Keratinocyte (primary cell): Measurements from ENCODE around the gene DGKZ. TPM values are rescaled to one million over a fixed set of nuclear protein-coding genes. Genes with fewer than 3 reads are reported as not detected.

Experiments
- DNase-seq: peaks from one replicate; pipeline ENCODE4 v3.0.0-alpha.2; 2011; ENCODE audit warnings: low read depth, missing footprints, low spot score
- FAIRE-seq: peaks from 2 replicates; lab custom pipeline; 2011; peaks lifted over from hg19 to GRCh38; lab: Jason Lieb, UNC
- H2AFZ ChIP-seq: 2 replicates; pipeline ENCODE4 v1.6.0; 2012; ENCODE audit warnings: low read length, control low read depth, inconsistent platforms; ENCODE audit not compliant: control insufficient read depth
- H3K27ac ChIP-seq: 2 replicates; pipeline ENCODE4 v1.5.1; 2011; ENCODE audit warnings: low read length; ENCODE audit not compliant: control insufficient read depth, insufficient read depth
- H3K27me3 ChIP-seq: 3 replicates; pipeline ENCODE4 v1.6.0; 2011; ENCODE audit warnings: low read length; ENCODE audit not compliant: control insufficient read depth, insufficient read depth; ENCODE audit errors: extremely low read depth
- H3K36me3 ChIP-seq, 2 experiments: 2 replicates in 1 of 2; 3 replicates in 1 of 2; pipeline ENCODE4 v1.5.1; 2011; ENCODE audit warnings: low read length in 2 of 2, mild to moderate bottlenecking in 1 of 2; ENCODE audit not compliant: control insufficient read depth in 2 of 2, insufficient read depth in 2 of 2; ENCODE audit errors: extremely low read depth in 1 of 2
- H3K4me1 ChIP-seq: 3 replicates; pipeline ENCODE4 v1.5.1; 2011; ENCODE audit warnings: low read length; ENCODE audit not compliant: control insufficient read depth, insufficient read depth; ENCODE audit errors: extremely low read depth
- H3K4me2 ChIP-seq: 3 replicates; pipeline ENCODE4 v1.6.0; 2011; ENCODE audit warnings: low read depth, low read length; ENCODE audit not compliant: control insufficient read depth, insufficient read depth; ENCODE audit errors: extremely low read depth
- H3K4me3 ChIP-seq, 3 experiments: fragments of 200-600 bp in 1 of 3; sonication (generic) in 1 of 3; 2 replicates in 2 of 3; 3 replicates in 1 of 3; pipeline ENCODE4 v1.5.1; 2011 to 2016; ENCODE audit warnings: low read length in 3 of 3, mild to moderate bottlenecking in 3 of 3, control low read depth in 2 of 3, inconsistent platforms in 1 of 3, low read depth in 1 of 3, mixed read lengths in 1 of 3, mixed run types in 1 of 3, moderate library complexity in 1 of 3; ENCODE audit not compliant: control insufficient read depth in 2 of 3, insufficient read depth in 2 of 3; ENCODE audit errors: extremely low read depth in 1 of 3
- H3K79me2 ChIP-seq: 2 replicates; pipeline ENCODE4 v1.6.0; 2012; ENCODE audit warnings: low read length; ENCODE audit not compliant: control insufficient read depth, insufficient read depth
- H3K9ac ChIP-seq: 3 replicates; pipeline ENCODE4 v1.6.0; 2011; ENCODE audit warnings: low read length; ENCODE audit not compliant: control insufficient read depth, insufficient read depth; ENCODE audit errors: extremely low read depth
- H3K9me1 ChIP-seq: 3 replicates; pipeline ENCODE4 v1.6.0; 2011; ENCODE audit warnings: low read length; ENCODE audit not compliant: control insufficient read depth, insufficient read depth; ENCODE audit errors: extremely low read depth
- H3K9me3 ChIP-seq: 2 replicates; pipeline ENCODE4 v1.5.1; 2012; ENCODE audit warnings: low read depth, low read length; ENCODE audit not compliant: control insufficient read depth
- H4K20me1 ChIP-seq: 3 replicates; pipeline ENCODE4 v1.6.0; 2011; ENCODE audit warnings: low read length; ENCODE audit not compliant: control insufficient read depth, insufficient read depth; ENCODE audit errors: extremely low read depth
- EZH2 ChIP-seq: IDR thresholded peaks from one replicate; pipeline ENCODE4 v1.6.1; 2012; ENCODE audit warnings: inconsistent platforms, mild to moderate bottlenecking, low read length, moderate library complexity
- dilution Hi-C: fragments of 300-500 bp; cut with MboI; formaldehyde crosslinking; loops from one replicate; pipeline ENCODE4 v1.7.0; 2020; ENCODE audit warnings: low sequenced_read_pairs; ENCODE audit not compliant: extremely low pct_ligation_motif_present
- polyA plus RNA-seq, 5 experiments: library from polyadenylated mRNA; depleted of rRNA in 3 of 5; stranded (reverse) in 3 of 5; stranded (forward) in 1 of 5; unstranded in 1 of 5; fragments of >200 nt; gene quantifications; 1 replicate in 1 of 5; 2 replicates in 3 of 5; 3 replicates in 1 of 5; pipeline versions ENCODE4 v1.2.1 to v1.2.3, GENCODE V29; 2011 to 2012; ENCODE audit warnings: missing spikeins in 2 of 5, low read depth in 1 of 5, low replicate concordance in 1 of 5
- TF ChIP-seq, protein P1 (sequence below), 3 experiments: IDR thresholded peaks in 1 of 3; conservative IDR thresholded peaks in 1 of 3; optimal IDR thresholded peaks in 1 of 3; 2 replicates in 2 of 3; 3 replicates in 1 of 3; pipeline versions ENCODE3 to v1.5.1; 2011; ENCODE audit warnings: low read length in 3 of 3, mild to moderate bottlenecking in 3 of 3, moderate library complexity in 2 of 3, control low read depth in 1 of 3, inconsistent platforms in 1 of 3; ENCODE audit not compliant: insufficient read depth in 2 of 3; ENCODE audit errors: extremely low read depth in 1 of 3

DGKZ gene
- polyA plus RNA-seq, 1 donor (not counting 4 experiments of a cell fraction or from before 2014, with no cell fraction given): 23.3 TPM

GRCh38 chr11:46345131-46345597, 2.1 kb upstream of the DGKZ start:
- Histone ChIP-seq H4K20me1 (no peaks in the 10 kb centered on the region), H3K79me2 (peaks cover 42% of the 10 kb centered on the region), H3K36me3 (peaks cover 2 to 4% of the 10 kb centered on the region in 2 experiments), H3K4me2 (peak overlapping the region; percentile 97), H3K27me3 (no peaks in the 10 kb centered on the region), H2AFZ (peak overlapping the region; percentile 1), H3K9me3 (no peaks in the 10 kb centered on the region), H3K4me1 (peaks cover 55% of the 10 kb centered on the region), H3K27ac (peak overlapping the region; percentile 22), H3K4me3 (peak overlapping the region; percentile 57 to 81 (median 75)), H3K9ac (peak overlapping the region; percentile 72), H3K9me1 (peaks cover 3% of the 10 kb centered on the region)
- peak; percentile 73 for DNase-seq
- TF ChIP-seq EZH2: no peak
- TF ChIP-seq, protein P1, sequence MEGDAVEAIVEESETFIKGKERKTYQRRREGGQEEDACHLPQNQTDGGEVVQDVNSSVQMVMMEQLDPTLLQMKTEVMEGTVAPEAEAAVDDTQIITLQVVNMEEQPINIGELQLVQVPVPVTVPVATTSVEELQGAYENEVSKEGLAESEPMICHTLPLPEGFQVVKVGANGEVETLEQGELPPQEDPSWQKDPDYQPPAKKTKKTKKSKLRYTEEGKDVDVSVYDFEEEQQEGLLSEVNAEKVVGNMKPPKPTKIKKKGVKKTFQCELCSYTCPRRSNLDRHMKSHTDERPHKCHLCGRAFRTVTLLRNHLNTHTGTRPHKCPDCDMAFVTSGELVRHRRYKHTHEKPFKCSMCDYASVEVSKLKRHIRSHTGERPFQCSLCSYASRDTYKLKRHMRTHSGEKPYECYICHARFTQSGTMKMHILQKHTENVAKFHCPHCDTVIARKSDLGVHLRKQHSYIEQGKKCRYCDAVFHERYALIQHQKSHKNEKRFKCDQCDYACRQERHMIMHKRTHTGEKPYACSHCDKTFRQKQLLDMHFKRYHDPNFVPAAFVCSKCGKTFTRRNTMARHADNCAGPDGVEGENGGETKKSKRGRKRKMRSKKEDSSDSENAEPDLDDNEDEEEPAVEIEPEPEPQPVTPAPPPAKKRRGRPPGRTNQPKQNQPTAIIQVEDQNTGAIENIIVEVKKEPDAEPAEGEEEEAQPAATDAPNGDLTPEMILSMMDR (optimal IDR thresholded peaks at IDR 0.05 in 1 of 3, IDR thresholded peaks at IDR 0.05 in 1 of 3, conservative IDR thresholded peaks at IDR 0.05 in 1 of 3; ENCODE audit: extremely low read depth in 1 of 3, insufficient read depth in 2 of 3, low read length in 3 of 3): peak in 2 of 3 experiments; percentile 4 to 22
- FAIRE-seq: peak; percentile 63
- dilution Hi-C loops: no loop called here

- Histone ChIP-seq H3K4me2 (peak overlapping the region; percentile 97), H3K9me1 (peaks cover 3% of the 10 kb centered on the region), H3K4me3 (peak overlapping the region; percentile 57 to 81 (median 75)), H3K9me3 (no peaks in the 10 kb centered on the region), H2AFZ (no peak overlapping the region), H4K20me1 (no peaks in the 10 kb centered on the region), H3K27ac (peak overlapping the region; percentile 22), H3K9ac (peak overlapping the region; percentile 72), H3K27me3 (no peaks in the 10 kb centered on the region), H3K79me2 (peaks cover 50% of the 10 kb centered on the region), H3K36me3 (peaks cover 2 to 4% of the 10 kb centered on the region in 2 experiments), H3K4me1 (peaks cover 61% of the 10 kb centered on the region)
- dilution Hi-C loops: no loop called here
- DNase-seq: no peak
- TF ChIP-seq, protein P1 (optimal IDR thresholded peaks at IDR 0.05 in 1 of 3, IDR thresholded peaks at IDR 0.05 in 1 of 3, conservative IDR thresholded peaks at IDR 0.05 in 1 of 3; ENCODE audit: extremely low read depth in 1 of 3, insufficient read depth in 2 of 3, low read length in 3 of 3): no peak
- no peak for TF ChIP-seq EZH2
- no peak for FAIRE-seq
Measured at GRCh38 chr11:46345881-46346484, 1.3 kb upstream of the DGKZ start.
